HG02763 (cell line): ENCODE data around the gene MTUS2.

Source experiments
- ATAC-seq: cut with Tn5 transposase; IDR thresholded peaks from one replicate; pipeline ENCODE4 v1.9.1; 2021; ENCODE audit warnings: mild to moderate bottlenecking, moderate library complexity; ENCODE audit not compliant: unreplicated experiment

The MTUS2 gene

DNA sequence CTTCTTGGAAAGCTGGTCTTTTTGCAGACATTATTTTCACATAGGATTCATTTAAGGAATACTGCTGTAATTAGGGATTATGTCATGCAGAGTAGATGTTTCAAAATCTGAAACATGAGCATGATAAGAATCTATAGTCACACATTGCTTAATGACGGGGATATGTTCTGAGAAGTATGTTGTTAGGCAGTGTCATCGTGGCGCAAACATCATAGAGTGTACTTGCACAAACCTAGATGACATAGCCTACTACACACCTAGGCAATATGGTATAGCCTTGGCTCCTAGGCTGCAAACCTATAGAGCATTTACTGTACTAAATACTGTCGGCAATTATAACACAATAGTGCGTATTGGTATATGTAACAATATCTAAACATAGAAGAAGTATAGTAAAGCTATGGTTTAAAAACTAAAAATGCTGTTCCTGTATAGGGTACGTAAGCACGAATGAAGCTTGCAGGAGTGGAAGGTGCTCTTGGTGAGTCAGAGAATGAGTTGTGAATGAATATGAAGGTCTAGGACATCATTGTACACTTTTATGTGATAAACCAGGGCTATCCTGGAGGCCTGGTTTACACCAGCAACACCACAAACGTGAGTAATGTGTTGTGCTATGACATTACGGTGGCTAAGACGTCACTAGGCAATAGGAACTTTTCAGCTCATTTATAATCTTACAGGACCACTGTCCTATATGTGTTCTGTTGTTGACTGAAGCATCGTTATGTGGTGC, 283.1 kb downstream of the MTUS2 start:
- no peak for ATAC-seq

DNA sequence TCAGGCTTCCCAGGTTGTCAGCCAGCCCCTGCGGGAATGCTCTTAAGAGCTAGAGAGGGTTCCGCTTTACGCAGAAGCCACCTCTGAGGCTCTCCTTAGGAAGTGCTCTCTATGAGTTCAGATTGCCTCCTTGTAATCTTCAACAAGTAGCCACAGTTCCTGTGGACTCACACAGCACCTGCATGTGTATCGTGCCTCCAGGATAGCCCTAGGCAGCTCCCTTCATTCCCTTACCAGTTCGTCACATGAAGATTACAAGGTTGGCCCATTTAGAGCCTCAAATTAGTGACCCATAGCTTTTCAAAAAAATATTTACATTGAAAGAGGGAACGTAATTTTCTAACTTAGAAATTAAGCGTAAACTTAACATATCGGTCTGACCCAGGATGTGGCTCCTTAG, 284.3 kb downstream of the MTUS2 start:
- ATAC-seq = no peak

DNA sequence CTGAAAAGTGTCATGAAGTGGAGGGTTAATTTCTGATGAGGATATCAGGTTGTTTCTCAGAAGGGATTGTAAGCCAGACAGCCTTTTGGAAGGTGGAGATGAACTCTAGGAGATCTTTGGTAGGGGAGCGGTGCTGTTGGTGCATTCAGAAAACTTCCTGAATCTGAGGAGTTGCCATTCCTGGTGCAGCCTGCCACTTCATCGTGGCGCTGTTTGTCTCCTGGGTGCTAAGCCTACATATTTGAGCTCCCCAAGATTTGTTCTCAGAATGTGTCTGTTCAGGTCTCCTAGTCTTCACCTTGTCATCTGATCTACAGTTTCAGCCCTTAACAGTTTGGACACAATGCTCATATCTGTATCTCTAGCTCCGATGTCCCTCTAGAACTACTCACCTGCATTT, 285.6 kb downstream of the MTUS2 start:
- ATAC-seq = no peak

DNA sequence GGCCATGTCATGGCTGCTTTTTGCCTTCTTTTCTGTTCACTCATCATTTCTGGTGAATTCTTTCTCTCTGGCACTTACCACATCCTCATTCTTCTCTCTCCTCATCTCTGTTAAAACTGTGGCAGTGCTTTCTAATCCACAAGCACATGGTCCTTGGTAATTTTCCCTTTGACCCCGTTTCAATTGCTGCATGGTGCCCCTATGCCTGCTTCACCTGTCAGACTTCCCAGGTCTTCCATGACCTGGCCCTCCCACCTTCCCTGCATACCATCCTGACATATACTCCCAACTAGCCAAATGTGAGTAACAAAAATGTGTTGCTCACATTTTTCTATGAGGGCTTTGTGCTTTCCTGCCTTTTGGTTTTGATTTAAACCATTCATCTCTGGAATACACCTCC, 286.5 kb downstream of the MTUS2 start:
- no peak for ATAC-seq

DNA sequence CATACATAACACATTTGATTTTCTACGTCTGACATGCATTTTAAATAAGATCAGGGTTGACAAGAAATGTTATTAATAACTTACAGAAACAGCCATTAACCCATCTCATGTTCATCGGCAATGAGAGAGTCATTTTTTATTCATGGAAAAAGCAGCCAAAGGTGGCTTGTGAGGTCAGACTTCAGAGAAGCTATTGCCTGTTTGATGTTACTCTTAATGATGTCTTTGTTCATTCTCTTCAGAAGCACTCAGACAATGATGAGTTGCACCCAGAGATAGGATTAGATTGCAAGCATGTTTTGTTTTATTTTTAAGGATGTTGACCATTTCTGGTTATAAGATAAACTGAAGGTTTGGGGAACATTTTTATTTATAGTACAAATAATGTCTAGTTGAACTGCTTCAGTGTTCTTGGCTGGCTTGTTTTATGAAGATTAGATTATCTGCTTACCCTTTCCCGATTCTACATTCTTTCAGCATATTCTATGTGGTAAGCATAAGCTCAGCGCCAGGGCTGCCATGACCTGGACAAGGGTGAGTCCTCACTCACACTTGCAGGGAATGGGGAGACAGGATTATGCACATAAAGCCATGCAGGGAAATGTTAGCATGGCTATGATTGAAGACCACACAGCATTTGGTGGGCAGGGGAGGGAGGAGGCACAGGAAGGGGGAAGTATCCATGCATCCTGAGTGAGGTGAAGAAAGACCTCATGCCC, 288.1 kb downstream of the MTUS2 start:
- ATAC-seq = no peak

DNA sequence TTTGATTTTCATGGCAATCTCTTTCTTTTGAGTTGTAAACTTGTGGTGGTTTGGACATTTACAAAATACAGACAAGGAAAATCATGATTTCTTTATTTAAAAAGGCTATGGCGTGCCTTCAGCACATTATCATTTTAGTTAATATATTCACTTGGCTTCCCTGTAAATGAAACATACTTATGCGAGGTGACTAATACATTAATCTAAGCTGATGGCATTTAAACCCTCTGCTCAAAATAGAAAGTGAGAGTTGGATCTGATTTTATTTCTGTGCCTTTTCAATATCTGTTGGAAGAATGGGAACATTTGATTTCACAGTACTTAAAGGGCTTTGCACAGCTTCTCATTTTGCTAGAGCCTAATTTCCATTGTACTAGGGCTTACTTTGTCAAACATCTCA, 289.8 kb downstream of the MTUS2 start:
- ATAC-seq = no peak

DNA sequence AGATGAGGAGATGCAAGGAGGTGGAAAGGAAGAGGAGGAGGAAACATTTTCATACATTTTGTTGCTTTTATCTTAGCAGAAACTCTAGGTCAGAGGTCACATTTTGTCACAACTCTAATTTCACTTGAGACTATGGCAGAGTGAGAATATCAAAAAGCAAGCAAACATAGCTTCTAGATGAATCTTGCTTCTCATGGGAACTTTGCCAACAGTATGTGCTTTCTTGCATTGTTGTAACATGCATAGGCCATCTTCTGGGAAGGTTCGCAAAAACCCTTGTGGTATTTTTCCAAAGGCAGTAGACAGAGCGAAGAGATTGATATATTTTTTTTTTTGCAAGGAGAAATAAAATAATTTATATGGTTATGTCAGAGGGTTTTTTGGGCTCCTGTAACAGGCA, 291.3 kb downstream of the MTUS2 start:
- no peak for ATAC-seq

DNA sequence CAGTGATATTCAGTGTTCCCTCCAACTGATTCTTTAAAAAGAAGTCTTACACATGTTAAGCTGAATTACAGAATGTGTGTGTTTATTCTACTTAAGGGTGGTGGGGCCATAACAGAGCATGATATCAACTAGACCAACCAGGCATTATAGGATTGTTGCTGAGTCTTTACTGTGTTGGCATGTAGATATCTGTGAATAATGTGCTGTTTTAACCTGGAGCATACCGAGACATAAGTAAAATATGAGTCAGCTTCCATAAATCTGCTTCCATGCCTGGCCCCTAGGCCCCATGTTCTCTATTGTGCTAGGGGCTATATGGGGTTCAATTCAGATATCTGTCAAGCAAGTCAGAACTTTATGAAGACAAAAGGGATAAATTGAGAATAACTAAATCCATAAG, 295.7 kb downstream of the MTUS2 start:
- ATAC-seq = no peak

DNA sequence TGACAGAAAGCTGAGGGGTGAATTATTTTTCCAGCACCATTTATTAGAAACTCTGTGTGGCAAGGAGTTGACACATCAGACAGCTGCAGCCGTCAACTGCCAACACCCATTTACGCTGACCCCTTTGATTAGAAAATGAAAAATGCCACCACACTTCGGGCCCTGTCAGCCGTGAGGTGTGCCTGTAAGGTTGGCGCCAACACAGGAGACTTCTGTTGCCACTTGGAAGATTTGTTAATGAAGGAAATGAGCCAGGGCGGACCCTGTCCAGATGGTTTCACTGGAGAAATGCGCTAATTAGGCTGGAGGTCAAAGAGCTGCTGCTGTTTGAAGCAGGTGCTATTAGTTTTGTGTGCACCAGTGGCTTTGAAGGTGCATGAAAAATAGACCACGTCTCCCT, 297.5 kb downstream of the MTUS2 start:
- ATAC-seq = no peak

DNA sequence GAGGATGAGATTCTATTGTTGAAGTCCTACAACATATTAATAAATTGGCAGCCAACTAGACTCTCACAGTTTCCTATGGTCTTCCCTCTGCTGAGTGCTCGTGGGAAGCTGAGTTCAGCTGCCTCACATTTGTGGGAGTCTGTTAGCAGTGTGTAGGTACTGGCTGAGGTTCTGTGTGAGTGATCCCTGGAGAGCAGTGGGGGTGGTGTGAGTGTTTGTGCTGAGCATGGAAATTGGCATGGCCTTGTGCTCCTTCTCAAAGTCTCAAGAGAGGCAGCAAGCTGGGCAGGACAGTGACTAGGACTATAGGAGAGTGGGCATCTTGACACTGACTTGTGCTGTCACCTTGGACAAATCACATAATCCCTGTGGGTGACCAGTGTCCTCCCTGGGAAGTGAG, 298.3 kb downstream of the MTUS2 start:
- no peak for ATAC-seq

DNA sequence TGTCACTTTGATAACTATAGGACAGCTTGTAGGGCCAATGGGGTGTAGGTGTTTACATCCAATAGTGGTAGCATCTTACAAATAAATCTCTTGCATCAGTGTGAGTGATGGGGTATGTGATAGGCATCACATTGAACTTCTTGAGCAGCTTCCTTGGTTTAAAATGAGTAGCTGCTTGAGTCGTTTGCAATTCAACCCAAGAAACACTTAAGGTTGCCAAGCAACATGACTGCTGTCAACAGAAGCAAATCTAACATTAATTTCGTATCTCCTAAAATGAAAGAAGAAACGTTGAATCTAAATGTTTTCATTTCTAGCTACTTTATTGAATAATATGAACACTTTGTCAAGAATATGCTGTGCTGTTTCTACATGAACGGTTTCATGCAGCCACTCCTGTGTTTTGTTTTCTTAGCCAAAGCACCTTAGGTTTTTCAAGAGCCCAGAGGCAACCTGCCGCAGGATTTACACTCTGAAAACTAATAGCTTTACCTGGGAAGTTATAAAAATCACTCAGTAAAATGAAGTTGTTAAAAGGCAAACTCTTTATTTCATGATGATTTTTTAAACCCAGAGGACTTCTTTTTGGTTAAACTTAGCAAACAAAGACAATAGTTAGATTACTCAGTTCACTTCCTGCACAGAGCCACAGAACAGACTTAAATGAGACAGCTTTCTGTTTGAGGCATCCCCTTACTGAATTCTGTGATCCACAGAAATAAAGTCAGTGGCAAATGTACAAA, 305.2 kb downstream of the MTUS2 start:
- peak; percentile 59 for ATAC-seq

DNA sequence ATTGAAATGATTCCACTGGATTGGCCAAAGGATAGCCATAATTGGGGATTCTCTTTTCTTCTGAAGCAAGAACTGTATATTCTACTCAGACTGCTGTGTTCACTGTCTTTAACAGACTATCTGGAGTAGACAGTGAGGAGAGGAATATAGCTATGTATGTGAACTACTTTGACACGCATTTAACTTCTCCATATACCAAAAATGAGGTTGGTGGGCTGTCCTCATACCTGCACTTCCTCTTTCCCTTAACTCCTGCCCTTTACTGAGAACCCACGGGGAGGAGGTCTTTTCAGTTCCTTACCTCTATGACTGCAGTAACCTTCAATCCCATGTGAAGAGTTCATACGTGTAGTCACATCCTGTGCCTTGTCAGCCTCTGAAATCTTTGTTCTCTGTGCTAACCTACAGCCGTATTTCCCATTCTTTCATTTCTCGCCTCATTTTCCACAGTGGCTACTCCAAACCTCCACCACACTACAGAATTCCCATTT, 305.8 kb downstream of the MTUS2 start:
- peak; percentile 64 for ATAC-seq

DNA sequence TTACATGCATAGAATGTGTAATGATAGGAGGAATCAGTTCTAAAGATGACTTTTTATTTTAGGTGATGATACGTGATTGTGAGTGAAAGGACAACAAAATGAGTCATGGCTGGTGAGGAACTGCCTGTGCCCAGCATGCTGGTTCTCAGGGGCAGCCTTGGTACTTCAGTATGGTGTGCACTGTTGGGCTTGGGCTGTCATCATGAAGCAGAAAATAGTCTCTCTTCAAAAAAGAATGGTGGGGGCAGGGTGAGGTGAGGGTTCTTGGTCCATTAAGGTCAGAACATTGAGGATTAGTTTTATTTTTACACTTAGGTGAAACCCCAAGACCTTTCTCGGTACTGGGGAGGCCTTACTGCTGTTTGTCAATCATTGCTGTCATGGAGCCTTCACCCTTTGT, 309.5 kb downstream of the MTUS2 start:
- ATAC-seq = no peak

DNA sequence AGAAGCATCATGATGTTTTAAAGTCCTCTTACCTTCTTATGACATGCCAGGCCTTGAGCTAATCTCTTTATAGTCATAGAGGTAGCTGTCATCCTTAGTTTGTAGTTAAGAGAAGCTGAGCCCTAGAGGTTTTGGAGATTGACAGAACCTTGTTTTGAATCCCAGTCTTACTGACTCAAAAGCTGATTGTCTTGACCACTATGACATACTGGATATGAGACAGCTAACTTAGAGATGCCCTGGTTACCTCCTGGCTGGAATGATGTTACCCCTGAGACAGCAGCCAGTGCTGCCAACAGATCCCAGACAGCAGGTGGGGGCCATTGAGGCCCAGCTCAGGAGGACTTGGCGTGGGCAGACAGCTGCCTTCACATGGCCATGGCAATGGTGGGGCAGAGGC, 311.0 kb downstream of the MTUS2 start:
- no peak for ATAC-seq

DNA sequence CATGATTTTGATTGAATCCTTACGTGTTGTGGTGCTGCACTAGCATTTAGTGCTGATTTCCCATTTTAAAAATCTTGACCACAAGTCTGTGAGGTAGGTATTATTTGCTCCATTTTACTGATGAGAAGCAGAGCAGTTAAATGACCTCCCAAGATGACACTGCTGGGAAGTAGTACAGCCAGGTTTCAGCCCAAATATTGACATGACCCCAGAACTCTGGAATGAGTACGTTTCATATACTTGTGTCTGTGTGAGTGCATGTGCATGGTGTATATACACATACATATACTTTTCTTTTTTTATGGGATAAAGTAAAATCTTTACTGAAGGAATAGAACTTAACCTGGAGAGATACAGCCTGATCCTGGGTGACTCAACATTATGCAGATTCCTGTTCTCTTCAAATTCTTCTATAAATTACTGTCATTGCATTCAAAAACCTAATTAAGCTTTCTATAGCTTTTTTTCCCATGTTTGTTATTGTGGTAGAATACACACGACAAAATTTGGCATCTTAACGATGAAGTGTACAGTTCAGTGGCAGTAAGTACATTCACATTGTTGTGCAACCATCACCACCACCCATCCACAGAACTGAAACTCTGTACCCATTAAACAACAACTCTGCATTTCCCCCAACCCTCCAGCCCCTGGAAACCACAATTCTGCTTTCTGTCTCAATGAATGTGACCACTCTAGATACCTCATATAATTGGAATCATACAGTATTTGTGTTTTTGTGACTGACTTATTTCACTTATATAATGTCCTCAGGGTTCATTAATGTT, 311.9 kb downstream of the MTUS2 start:
- ATAC-seq = no peak

DNA sequence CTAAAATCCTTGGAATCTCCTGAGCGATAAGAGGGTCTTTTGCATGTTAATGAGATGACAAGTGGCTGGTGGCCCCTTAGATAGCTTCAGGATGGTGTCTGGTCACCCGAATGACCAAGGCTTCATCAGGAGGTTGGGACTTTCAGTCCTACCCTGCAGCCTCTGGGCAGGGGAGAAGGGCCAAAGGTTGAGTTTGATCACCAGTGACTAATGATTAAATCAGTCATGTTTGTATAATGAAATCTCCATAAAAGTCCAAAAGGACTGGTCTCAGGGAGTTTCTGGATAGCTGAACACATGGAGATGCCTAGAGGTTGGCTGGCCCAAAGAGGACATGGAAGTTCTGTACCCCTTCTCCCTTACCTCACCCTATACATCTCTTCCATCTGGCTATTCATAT, 316.2 kb downstream of the MTUS2 start:
- ATAC-seq = no peak

DNA sequence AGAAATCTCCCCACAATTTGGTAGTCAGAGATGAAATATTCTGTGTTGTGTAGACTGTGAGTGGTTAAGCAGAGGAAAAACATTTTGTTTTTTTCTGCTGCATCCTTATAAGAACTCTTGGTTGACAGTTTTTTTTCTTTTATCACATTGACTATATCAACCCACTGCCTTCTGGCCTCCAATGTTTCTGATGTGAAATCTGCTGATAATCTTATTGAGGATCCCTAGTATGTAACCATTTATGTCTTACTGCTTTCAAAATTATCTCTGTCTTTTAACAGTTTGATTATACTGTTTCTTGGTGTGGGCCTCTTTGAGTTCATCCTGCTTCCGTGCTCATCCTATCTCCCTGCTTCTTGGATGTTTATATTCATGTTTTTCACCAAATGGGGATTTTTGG, 316.9 kb downstream of the MTUS2 start:
- no peak for ATAC-seq

DNA sequence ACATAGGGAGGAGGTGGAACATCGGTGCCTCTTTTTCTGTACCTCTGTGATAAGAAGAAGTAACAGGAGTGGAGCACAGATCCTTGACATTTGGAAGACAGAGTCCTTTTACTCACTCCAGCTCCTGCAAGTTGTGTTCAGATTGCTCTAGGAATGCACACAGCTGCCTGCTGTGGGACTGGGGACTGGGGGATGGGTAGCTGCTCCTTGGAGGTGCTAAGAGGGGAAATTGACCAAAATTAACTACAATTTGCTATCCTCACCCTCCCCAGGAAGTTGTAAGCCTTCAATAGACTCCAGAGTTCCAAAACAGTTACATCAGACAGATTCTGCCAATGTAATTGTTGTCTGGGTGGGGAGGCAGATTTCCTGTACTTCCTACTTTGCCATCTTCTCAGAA, 317.9 kb downstream of the MTUS2 start:
- ATAC-seq = no peak

DNA sequence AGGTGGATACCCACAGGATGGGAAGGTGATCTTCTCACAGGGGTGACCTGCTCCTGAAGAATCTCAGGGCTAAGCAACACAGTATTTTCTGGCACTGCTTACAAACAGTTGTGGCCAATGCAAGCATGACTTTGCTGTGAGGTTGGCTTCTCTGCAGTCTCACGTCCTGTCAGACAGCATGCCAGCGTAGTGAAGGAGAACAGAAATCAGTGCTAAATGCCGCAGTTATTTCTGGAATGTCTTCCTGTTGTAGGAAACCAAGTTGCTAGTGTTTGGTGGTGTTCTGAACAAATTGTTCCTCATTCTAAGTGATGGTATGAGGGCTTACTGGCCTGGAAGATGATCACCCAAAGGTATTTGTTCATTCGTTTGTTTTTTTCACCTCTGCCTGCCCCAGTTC, 320.1 kb downstream of the MTUS2 start:
- no peak for ATAC-seq

DNA sequence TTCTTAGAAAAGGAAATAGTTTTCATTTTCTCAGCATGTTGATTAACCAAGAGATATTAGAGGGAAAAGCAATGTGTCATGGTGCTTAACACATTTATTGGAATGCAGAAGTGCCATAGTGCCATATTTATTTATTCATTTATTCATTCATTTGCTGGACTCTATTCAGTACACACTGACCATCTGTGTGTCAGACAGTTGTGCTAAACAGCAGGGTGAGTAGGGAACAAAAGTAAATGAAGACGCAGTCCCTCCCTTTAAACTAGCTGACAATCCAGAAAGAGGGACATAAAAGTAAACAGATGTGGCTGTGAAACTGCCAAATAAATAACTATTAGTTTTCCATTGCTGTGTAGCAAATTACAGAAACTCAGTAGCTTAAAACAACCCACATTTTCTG, 323.7 kb downstream of the MTUS2 start:
- ATAC-seq = no peak

DNA sequence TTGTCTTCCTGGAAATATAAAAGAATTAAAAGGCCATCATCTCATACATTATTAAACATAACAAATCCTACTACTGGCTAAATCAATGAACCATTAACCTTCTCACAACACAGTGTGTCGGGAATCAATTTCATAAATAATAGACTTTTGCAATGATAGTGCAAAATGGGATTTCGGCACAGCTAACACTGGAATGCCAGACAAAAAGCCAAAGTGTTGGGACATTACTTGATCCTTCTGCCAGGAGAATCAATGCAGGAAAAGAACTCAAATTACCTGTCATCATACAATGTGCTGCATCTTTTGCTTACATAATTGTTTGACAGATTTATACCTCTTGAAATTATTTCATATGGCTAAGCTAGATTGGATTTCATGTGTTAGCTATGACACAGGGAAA, 334.3 kb downstream of the MTUS2 start:
- no peak for ATAC-seq
